ENCODE measurements around the gene PLXNB3. TPM values are rescaled to one million over a fixed set of nuclear protein-coding genes. Genes with fewer than 3 reads are reported as not detected.

PLXNB3 gene
- total and polyA plus RNA-seq, 2 donors (not counting 1 experiment from before 2014, with no cell fraction given): 0.25 TPM; not detected in 1

DNA sequence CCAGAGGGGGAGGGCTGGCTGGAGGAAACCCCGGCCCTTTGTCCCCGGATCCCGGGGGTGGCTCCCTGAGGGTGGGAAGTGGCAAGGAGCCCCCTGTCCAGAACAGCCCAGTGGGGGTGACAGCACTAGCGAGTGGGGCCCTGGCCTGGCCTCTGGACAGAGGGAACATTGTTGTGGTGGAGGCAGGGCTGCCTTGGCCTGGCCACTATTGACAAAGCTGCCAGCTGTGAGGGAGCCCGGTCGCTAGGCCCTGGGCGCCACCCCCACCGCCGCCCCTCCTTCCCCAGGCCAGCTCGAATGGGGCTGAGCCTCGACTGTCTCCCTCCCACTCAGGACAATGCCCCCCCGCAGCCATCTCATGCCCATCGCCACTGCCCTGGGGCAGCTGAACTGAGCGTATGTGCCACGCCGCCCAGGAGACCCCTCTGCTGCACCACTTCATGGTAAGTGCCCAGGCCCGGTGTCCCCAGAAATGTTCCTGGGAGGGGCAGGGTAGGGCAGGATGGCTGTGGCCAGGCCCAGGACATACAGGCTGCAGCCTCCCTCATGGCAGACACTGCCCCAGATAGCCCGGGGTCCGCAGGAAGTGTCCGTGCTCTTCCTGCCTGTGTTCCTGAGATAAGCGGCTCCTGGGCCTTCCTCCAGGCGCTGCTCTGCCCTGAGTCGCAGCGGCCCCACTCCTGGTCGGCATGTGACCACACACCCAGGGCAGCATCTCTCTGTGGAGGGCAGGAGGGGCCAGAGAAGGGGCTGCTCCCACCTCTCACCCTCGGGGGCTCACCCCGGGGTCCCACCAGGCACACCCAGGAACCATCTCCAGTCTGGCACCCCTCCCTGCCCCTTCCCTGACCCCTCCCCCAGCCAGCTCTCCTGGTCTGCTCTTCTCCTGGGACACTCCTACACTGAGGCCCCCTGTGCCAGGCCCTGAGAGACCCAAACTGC, 1.4 kb downstream of the PLXNB3 start:
- Histone ChIP-seq H3K4me3 (ENCODE audit: control extremely low read depth in 1 of 5, extremely low read depth in 1 of 5, insufficient read depth in 1 of 5, low read depth in 2 of 5, low read length in 4 of 5) (no peak overlapping the region), H3K27me3 (replicated peaks in 1 of 4; ENCODE audit: control extremely low read depth in 1 of 4, control insufficient read depth in 3 of 4, insufficient read depth in 4 of 4, low read length in 3 of 4) (no peaks in the 10 kb centered on the region), H3K27ac (ENCODE audit: low read length in 2 of 2) (no peak overlapping the region), H3K9ac (ENCODE audit: low read length) (no peak overlapping the region), H4K20me1 (ENCODE audit: control insufficient read depth, insufficient read depth, low read length, poor library complexity, severe bottlenecking) (no peaks in the 10 kb centered on the region), H3K36me3 (replicated peaks in 1 of 2; ENCODE audit: control extremely low read depth in 1 of 2, control insufficient read depth in 1 of 2, extremely low read depth in 1 of 2, insufficient read depth in 2 of 2, low read length in 1 of 2) (no peaks in the 10 kb centered on the region), H3K9me3 (ENCODE audit: control extremely low read depth in 1 of 3, control insufficient read depth in 2 of 3, insufficient read depth in 1 of 3, low read length in 2 of 3) (no peaks in the 10 kb centered on the region), H3K4me2 (replicated peaks; ENCODE audit: low read depth, low read length, poor library complexity, severe bottlenecking) (no peak overlapping the region), H2AFZ (ENCODE audit: insufficient read depth, low read depth, low read length, poor library complexity, severe bottlenecking) (no peak overlapping the region), H3K79me2 (ENCODE audit: control insufficient read depth, insufficient read depth, low read length) (no peaks in the 10 kb centered on the region), H3K4me1 (ENCODE audit: control insufficient read depth in 2 of 2, insufficient read depth in 2 of 2, low read length in 2 of 2) (peaks cover 0 to 18% of the 10 kb centered on the region in 2 donors)
- ChIA-PET POLR2A (interaction anchor here (0.7 kb wide), 1 partner anchor 182 kb away, joined by 4 read pairs; no protein-coding TSS in a partner anchor), CTCF (interaction anchor here (2.6 kb wide), 1 partner anchor 182 kb away, joined by 10 read pairs; no protein-coding TSS in a partner anchor)
- TF ChIP-seq CTCF (IDR thresholded peaks at IDR 0.05) (no peak), EZH2 (IDR thresholded peaks at IDR 0.05; ENCODE audit: borderline replicate concordance, insufficient read depth, low read depth, low read length, poor library complexity, severe bottlenecking) (no peak)
- no peak overlapping the region for H3K27ac Mint-ChIP-seq
- DNase-seq (no peak), ATAC-seq (ENCODE audit: low read depth) (no peak)
- no peak overlapping the region for H3K4me3 Mint-ChIP-seq
- H3K27me3 Mint-ChIP-seq: no peaks in the 10 kb centered on the region
- peaks cover 14% of the 10 kb centered on the region for H3K4me1 Mint-ChIP-seq
- intact Hi-C loops (cut with micrococcal nuclease): no loop called here
- no peaks in the 10 kb centered on the region for H3K9me3 Mint-ChIP-seq (ENCODE audit: insufficient read depth)
- 67% methylated on average over 9 of the region's 27 CpGs for WGBS (ENCODE audit: insufficient coverage)

All from B cell (primary cell).